H1 (cell line): ENCODE measurements around the gene FAM193B.

Experiments
- CEBPB ChIP-seq: IDR thresholded peaks from 2 replicates; pipeline ENCODE4 v1.6.1; 2012; ENCODE audit warnings: low read depth, low read length
- EZH2 ChIP-seq: fragments of 200-600 bp; sonication (generic); IDR thresholded peaks from 2 replicates; pipeline ENCODE4 v1.7.1; 2012; ENCODE audit warnings: low read depth, mild to moderate bottlenecking, moderate library complexity, low read length, inconsistent platforms; ENCODE audit not compliant: severe bottlenecking
- HDAC2 ChIP-seq, 2 experiments: fragments of 300-600 bp in 1 of 2; sonication (generic) in 1 of 2; IDR thresholded peaks; 2 replicates each; pipeline ENCODE4 v1.6.1; 2011 to 2012; ENCODE audit warnings: low read depth in 2 of 2, low read length in 2 of 2, mild to moderate bottlenecking in 2 of 2, moderate library complexity in 2 of 2, borderline replicate concordance in 1 of 2, inconsistent platforms in 1 of 2
- KDM5A ChIP-seq: fragments of 200-600 bp; IDR thresholded peaks from 2 replicates; pipeline ENCODE4 v1.7.1; 2012; ENCODE audit warnings: mild to moderate bottlenecking, low read length, inconsistent platforms, mixed read lengths
- MAFK ChIP-seq: IDR thresholded peaks from 2 replicates; pipeline ENCODE4 v1.6.1; 2012; ENCODE audit warnings: low read depth, mild to moderate bottlenecking, improper control_type of control experiment, low read length
- POLR2A ChIP-seq, 2 experiments: IDR thresholded peaks; 1 replicate in 1 of 2; 2 replicates in 1 of 2; pipeline ENCODE4 v1.6.1; 2011; ENCODE audit warnings: low read depth in 2 of 2, low read length in 2 of 2, mild to moderate bottlenecking in 2 of 2; ENCODE audit errors: control extremely low read depth in 1 of 2
- POLR2AphosphoS5 ChIP-seq: IDR thresholded peaks from 2 replicates; pipeline ENCODE4 v1.6.1; 2011; ENCODE audit warnings: low read depth, low read length
- RFX5 ChIP-seq: IDR thresholded peaks from 2 replicates; pipeline ENCODE4 v1.6.1; 2011; ENCODE audit warnings: low read depth, low read length, improper control_type of control experiment, borderline replicate concordance
- RXRA ChIP-seq: IDR thresholded peaks from 2 replicates; pipeline ENCODE4 v1.6.1; 2011; ENCODE audit warnings: low read depth, mild to moderate bottlenecking, low read length, moderate library complexity; ENCODE audit not compliant: insufficient read depth
- SIN3A ChIP-seq, 2 experiments: IDR thresholded peaks in 1 of 2; conservative IDR thresholded peaks in 1 of 2; 2 replicates each; pipeline ENCODE4 v1.6.1; 2011 to 2012; ENCODE audit warnings: low read length in 2 of 2, improper control_type of control experiment in 1 of 2, low read depth in 1 of 2, mild to moderate bottlenecking in 1 of 2
- SIRT6 ChIP-seq: IDR thresholded peaks from one replicate; pipeline ENCODE4 v1.7.1; 2012; ENCODE audit warnings: low read length, inconsistent platforms
- TAF1 ChIP-seq: IDR thresholded peaks from 2 replicates; pipeline ENCODE4 v1.6.1; 2011; ENCODE audit warnings: mild to moderate bottlenecking, low read depth, low read length
- TF ChIP-seq, protein P1 (sequence below), 3 experiments: IDR thresholded peaks; 1 replicate in 2 of 3; 2 replicates in 1 of 3; pipeline versions ENCODE4 v1.5.1 to v1.6.1; 2011; ENCODE audit warnings: low read length in 3 of 3, mild to moderate bottlenecking in 3 of 3, inconsistent platforms in 2 of 3, low read depth in 1 of 3, moderate library complexity in 1 of 3; ENCODE audit not compliant: insufficient read depth in 1 of 3; ENCODE audit errors: control extremely low read depth in 1 of 3

DNA sequence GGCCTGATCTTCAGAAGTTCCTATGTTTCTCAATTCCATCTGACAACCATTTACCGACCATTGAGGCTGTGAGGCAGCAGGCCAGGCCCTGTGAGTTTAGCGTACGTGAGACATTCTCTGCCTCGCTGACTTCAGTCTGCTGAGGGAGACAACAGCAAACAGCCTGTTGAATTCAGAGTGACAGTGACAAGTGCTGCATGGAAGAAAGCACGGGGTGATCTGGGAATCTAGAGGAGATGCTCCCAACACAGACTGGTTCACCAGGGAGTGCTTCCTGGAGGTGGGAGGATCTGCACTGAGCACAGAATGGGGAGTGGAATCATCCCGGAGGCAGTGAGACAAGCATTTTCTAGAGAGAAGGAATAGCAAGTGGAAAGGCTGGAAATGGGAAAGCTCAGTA is 27.6 kb downstream of the FAM193B start:
- TF ChIP-seq POLR2AphosphoS5 (no peak), POLR2A (IDR thresholded peaks at IDR 0.05; ENCODE audit: control extremely low read depth in 1 of 2, low read depth in 2 of 2, low read length in 2 of 2) (no peak), SIN3A (conservative IDR thresholded peaks at IDR 0.05 in 1 of 2, IDR thresholded peaks at IDR 0.05 in 1 of 2; ENCODE audit: low read depth in 1 of 2, low read length in 2 of 2) (no peak), HDAC2 (IDR thresholded peaks at IDR 0.05; ENCODE audit: borderline replicate concordance in 1 of 2, low read depth in 2 of 2, low read length in 2 of 2) (no peak), EZH2 (no peak), KDM5A (no peak), SIRT6 (no peak), CEBPB (no peak), MAFK (no peak), RXRA (no peak), TAF1 (no peak), RFX5 (no peak)
- TF ChIP-seq, protein P1, sequence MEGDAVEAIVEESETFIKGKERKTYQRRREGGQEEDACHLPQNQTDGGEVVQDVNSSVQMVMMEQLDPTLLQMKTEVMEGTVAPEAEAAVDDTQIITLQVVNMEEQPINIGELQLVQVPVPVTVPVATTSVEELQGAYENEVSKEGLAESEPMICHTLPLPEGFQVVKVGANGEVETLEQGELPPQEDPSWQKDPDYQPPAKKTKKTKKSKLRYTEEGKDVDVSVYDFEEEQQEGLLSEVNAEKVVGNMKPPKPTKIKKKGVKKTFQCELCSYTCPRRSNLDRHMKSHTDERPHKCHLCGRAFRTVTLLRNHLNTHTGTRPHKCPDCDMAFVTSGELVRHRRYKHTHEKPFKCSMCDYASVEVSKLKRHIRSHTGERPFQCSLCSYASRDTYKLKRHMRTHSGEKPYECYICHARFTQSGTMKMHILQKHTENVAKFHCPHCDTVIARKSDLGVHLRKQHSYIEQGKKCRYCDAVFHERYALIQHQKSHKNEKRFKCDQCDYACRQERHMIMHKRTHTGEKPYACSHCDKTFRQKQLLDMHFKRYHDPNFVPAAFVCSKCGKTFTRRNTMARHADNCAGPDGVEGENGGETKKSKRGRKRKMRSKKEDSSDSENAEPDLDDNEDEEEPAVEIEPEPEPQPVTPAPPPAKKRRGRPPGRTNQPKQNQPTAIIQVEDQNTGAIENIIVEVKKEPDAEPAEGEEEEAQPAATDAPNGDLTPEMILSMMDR (IDR thresholded peaks at IDR 0.05; ENCODE audit: control extremely low read depth in 1 of 3, insufficient read depth in 1 of 3, low read depth in 1 of 3, low read length in 3 of 3), result no peak
